ENCODE results near the gene USP40. TPM values are rescaled to one million over a fixed set of nuclear protein-coding genes. Genes with fewer than 3 reads are reported as not detected.

Gene USP40
- total and polyA plus RNA-seq, 2 experiments from 2014 or later = 5.7 to 11.7 TPM

DNA sequence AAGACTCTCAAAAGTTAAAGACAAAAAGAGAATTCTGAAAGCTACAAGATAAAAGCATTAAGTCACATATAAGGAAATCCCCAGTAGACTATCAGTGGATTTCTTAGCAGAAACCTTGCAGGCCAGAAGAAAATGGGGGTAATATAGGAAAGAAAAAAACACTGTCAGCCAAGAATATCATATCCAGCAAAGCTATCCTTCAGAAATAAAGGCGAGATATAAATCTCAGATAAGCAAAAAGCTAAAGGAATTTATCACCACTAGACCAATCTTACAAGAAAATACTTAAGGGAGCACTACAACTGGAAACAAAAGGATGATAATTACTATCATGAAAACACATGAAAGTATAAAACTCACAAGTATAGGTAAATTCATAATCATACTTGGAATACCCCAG is 63.1 kb downstream of the USP40 start:
- no peaks in the 10 kb centered on the region for H3K27me3 ChIP-seq (ENCODE audit: insufficient read depth)
- Mint-ChIP-seq H3K36me3 (ENCODE audit: low read depth) (peaks cover 7% of the 10 kb centered on the region; the same call in 2 of the 3 replicates), H3K4me3 (no peak overlapping the region), H3K9me3 (peaks cover 7% of the 10 kb centered on the region; the same call in 1 of the 3 replicates), H3K27ac (no peak overlapping the region), H3K27me3 (ENCODE audit: insufficient read depth, low read depth, poor library complexity) (no peaks in the 10 kb centered on the region), H3K4me1 (no peaks in the 10 kb centered on the region)
- H3F3A ChIP-seq (replicated peaks; ENCODE audit: low read depth) = no peaks in the 10 kb centered on the region
- no peaks in the 10 kb centered on the region for H3K79me2 ChIP-seq (replicated peaks; ENCODE audit: insufficient read depth)
- no peak overlapping the region for H3K27ac ChIP-seq (ENCODE audit: low read depth)
- no peaks in the 10 kb centered on the region for H3K9me2 ChIP-seq (ENCODE audit: insufficient read depth)
- no peak overlapping the region for H3K4me3 ChIP-seq
- H3K36me3 ChIP-seq (ENCODE audit: insufficient read depth) = no peaks in the 10 kb centered on the region; the same call in 1 of the 2 replicates
- no peaks in the 10 kb centered on the region for H3K4me1 ChIP-seq (ENCODE audit: insufficient read depth)
- no peak for DNase-seq (ENCODE audit: low spot score)
- no peaks in the 10 kb centered on the region for H4K20me1 ChIP-seq (replicated peaks; ENCODE audit: insufficient read depth)
- no peak for ATAC-seq
- no peak overlapping the region for H3K4me2 ChIP-seq
- H2AFZ ChIP-seq = no peak overlapping the region
- TF ChIP-seq EZH2 (IDR thresholded peaks at IDR 0.05; ENCODE audit: low read depth, unreplicated experiment) = no peak
- TF ChIP-seq ZNF114 (CRISPR knock-in tag; IDR thresholded peaks at IDR 0.05) = no peak
- TF ChIP-seq STAT1 (IDR thresholded peaks at IDR 0.05; ENCODE audit: unreplicated experiment) = no peak
- TF ChIP-seq CTCF (conservative IDR thresholded peaks at IDR 0.05; ENCODE audit: low read depth in 2 of 2) = no peak
- no peak for TF ChIP-seq POLR2AphosphoS5 (IDR thresholded peaks at IDR 0.05; ENCODE audit: low read depth)
- TF ChIP-seq JUNB (IDR thresholded peaks at IDR 0.05; ENCODE audit: unreplicated experiment) = no peak
- TF ChIP-seq EZH2phosphoT487 (IDR thresholded peaks at IDR 0.05; ENCODE audit: unreplicated experiment) = no peak

- H3F3A ChIP-seq (replicated peaks; ENCODE audit: low read depth) = no peaks in the 10 kb centered on the region
- no peaks in the 10 kb centered on the region for H3K27me3 ChIP-seq (ENCODE audit: insufficient read depth)
- H4K20me1 ChIP-seq (replicated peaks; ENCODE audit: insufficient read depth) = no peaks in the 10 kb centered on the region
- no peaks in the 10 kb centered on the region for H3K27me3 Mint-ChIP-seq (ENCODE audit: insufficient read depth, low read depth, poor library complexity)
- DNase-seq (ENCODE audit: low spot score) = no peak
- H3K4me1 Mint-ChIP-seq = peaks cover 7% of the 10 kb centered on the region; the same call in 2 of the 3 replicates
- H2AFZ ChIP-seq = no peak overlapping the region
- H3K4me1 ChIP-seq (ENCODE audit: insufficient read depth) = no peaks in the 10 kb centered on the region
- no peak overlapping the region for H3K27ac Mint-ChIP-seq
- no peak overlapping the region for H3K4me2 ChIP-seq
- H3K36me3 ChIP-seq (ENCODE audit: insufficient read depth) = no peaks in the 10 kb centered on the region; the same call in 1 of the 2 replicates
- peaks cover 7% of the 10 kb centered on the region; the same call in 1 of the 3 replicates for H3K9me3 Mint-ChIP-seq
- no peak overlapping the region for H3K4me3 Mint-ChIP-seq
- peaks cover 7% of the 10 kb centered on the region; the same call in 2 of the 3 replicates for H3K36me3 Mint-ChIP-seq (ENCODE audit: low read depth)
- H3K4me3 ChIP-seq = no peak overlapping the region
- H3K79me2 ChIP-seq (replicated peaks; ENCODE audit: insufficient read depth) = no peaks in the 10 kb centered on the region
- no peak overlapping the region for H3K27ac ChIP-seq (ENCODE audit: low read depth)
- no peaks in the 10 kb centered on the region for H3K9me2 ChIP-seq (ENCODE audit: insufficient read depth)
- ATAC-seq = no peak
- no peak for TF ChIP-seq EZH2phosphoT487 (IDR thresholded peaks at IDR 0.05; ENCODE audit: unreplicated experiment)
- no peak for TF ChIP-seq NANOG (IDR thresholded peaks at IDR 0.05; ENCODE audit: borderline replicate concordance)
- no peak for TF ChIP-seq POLR2AphosphoS5 (IDR thresholded peaks at IDR 0.05; ENCODE audit: low read depth)
- TF ChIP-seq ZNF462 (CRISPR knock-in tag; IDR thresholded peaks at IDR 0.05) = no peak
- TF ChIP-seq ZNF114 (CRISPR knock-in tag; IDR thresholded peaks at IDR 0.05) = no peak
- TF ChIP-seq EZH2 (IDR thresholded peaks at IDR 0.05; ENCODE audit: low read depth, unreplicated experiment) = no peak
- TF ChIP-seq, protein P1, sequence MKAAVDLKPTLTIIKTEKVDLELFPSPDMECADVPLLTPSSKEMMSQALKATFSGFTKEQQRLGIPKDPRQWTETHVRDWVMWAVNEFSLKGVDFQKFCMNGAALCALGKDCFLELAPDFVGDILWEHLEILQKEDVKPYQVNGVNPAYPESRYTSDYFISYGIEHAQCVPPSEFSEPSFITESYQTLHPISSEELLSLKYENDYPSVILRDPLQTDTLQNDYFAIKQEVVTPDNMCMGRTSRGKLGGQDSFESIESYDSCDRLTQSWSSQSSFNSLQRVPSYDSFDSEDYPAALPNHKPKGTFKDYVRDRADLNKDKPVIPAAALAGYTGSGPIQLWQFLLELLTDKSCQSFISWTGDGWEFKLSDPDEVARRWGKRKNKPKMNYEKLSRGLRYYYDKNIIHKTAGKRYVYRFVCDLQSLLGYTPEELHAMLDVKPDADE (IDR thresholded peaks at IDR 0.05) = no peak
- no peak for TF ChIP-seq CREB1 (CRISPR knock-in tag; IDR thresholded peaks at IDR 0.05; ENCODE audit: low read depth)
Observed at GRCh38 chr2:233501198-233502076, 65.1 kb downstream of the USP40 start.

Data from GM23338 (cell line).